Choroid plexus epithelial cell (primary cell): ENCODE measurements around the gene ERFE.

Source experiments
- DNase-seq: peaks from one replicate; pipeline ENCODE4 v3.0.0-alpha.2; 2010; ENCODE audit warnings: low read depth
- H3K4me3 ChIP-seq: 2 replicates; pipeline ENCODE4 v1.5.1; 2011; ENCODE audit warnings: low read depth, mild to moderate bottlenecking, control low read depth, low read length, moderate library complexity
- TF ChIP-seq, protein P1 (sequence below): conservative IDR thresholded peaks from 2 replicates; pipeline ENCODE4 v1.5.1; 2011; ENCODE audit warnings: low read depth, mild to moderate bottlenecking, control low read depth, inconsistent platforms, low read length, moderate library complexity

The ERFE gene

DNA sequence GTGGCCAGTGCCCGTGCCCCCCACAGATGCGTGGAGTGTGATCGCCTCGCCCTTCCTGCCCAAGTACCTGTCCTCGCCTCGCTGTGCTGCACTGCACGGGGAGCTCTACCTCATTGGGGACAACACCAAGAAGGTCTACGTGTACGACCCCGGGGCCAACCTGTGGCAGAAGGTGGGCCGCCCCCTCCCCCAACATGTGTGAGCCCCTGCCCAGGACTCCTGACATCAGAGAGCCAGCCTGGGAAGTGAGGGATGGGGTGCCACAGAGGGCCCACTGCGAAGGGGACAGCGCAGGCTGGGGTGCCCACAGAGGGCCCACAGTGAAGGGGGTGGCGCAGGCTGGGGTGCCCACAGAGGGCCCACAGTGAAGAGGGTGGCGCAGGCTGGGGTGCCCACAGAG, 9.8 kb upstream of the ERFE start:
- H3K4me3 ChIP-seq = no peak overlapping the region
- DNase-seq = no peak
- TF ChIP-seq, protein P1, sequence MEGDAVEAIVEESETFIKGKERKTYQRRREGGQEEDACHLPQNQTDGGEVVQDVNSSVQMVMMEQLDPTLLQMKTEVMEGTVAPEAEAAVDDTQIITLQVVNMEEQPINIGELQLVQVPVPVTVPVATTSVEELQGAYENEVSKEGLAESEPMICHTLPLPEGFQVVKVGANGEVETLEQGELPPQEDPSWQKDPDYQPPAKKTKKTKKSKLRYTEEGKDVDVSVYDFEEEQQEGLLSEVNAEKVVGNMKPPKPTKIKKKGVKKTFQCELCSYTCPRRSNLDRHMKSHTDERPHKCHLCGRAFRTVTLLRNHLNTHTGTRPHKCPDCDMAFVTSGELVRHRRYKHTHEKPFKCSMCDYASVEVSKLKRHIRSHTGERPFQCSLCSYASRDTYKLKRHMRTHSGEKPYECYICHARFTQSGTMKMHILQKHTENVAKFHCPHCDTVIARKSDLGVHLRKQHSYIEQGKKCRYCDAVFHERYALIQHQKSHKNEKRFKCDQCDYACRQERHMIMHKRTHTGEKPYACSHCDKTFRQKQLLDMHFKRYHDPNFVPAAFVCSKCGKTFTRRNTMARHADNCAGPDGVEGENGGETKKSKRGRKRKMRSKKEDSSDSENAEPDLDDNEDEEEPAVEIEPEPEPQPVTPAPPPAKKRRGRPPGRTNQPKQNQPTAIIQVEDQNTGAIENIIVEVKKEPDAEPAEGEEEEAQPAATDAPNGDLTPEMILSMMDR = no peak

DNA sequence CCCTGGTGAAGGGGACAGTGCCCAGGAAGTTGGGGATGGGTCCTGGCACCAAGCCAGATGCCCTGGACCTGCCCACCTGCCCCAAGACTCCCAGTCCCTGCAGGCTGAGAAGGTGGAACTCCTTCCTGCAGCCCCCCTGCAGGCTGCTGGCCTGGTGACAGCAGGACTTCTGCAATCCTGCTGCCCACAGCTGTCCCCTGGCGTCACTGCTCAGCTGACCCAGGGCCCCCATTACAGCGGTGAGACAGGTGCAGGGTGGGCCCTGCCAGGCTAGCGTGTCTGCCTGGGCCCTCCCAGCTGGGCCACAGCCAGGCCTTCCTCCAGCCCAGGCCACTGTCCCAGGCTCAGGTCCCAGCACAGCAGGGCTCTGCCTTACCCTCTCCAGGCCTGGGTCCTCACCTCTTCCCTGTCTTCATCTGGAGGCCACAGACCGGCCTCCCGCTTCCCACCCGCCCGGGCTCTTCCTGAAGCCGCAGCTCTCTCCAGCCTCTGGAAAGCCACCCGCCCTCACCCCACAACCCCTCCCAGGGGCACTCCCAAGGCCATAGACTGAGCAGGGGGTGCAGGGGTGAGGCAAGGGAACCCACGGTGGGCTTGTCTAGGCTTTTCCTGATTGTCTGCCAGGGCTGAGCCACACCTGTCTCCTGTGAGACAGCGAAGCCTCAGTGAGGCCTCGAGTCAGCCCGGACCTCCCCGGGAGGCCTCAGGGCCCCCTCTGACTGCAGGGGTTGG, 8.8 kb upstream of the ERFE start:
- DNase-seq = no peak
- TF ChIP-seq, protein P1 = no peak
- H3K4me3 ChIP-seq = no peak overlapping the region

DNA sequence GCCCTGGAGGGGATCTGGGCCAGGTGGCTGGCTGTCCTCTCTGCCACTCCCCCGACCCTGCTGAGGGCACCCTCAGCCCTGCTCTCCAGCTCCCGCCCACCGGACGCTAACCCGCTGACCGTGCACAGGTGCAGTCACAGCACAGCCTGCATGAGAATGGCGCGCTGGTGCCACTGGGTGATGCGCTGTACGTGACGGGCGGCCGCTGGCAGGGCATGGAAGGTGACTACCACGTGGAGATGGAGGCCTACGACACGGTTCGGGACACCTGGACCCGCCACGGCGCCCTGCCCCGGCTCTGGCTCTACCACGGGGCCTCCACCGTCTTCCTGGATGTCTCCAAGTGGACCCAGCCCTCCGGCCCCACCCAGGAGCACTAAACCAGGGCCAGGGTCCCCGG, 8.1 kb upstream of the ERFE start:
- no peak for DNase-seq
- TF ChIP-seq, protein P1 = no peak
- no peak overlapping the region for H3K4me3 ChIP-seq

DNA sequence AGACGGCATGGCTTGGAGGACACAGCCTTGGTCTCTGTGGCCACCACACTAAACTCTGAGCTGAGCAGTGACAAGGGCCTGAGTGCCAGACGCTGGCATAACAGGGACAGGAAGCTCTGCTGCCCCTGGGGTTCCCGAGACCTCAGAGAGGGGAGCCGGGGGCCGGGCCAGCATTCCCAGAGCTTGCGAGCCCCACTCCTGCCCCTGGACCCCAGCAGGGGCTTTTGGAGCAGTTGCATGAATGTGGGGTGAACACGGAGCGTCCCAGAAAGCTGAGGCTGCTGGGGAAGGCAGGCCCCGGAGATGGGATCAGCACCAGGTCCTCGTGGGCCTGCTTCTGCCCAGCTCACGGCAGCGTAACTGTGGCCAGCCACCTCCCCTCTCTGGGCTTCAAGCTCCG, 7.6 kb upstream of the ERFE start:
- TF ChIP-seq, protein P1 = no peak
- DNase-seq = no peak
- H3K4me3 ChIP-seq = no peak overlapping the region

DNA sequence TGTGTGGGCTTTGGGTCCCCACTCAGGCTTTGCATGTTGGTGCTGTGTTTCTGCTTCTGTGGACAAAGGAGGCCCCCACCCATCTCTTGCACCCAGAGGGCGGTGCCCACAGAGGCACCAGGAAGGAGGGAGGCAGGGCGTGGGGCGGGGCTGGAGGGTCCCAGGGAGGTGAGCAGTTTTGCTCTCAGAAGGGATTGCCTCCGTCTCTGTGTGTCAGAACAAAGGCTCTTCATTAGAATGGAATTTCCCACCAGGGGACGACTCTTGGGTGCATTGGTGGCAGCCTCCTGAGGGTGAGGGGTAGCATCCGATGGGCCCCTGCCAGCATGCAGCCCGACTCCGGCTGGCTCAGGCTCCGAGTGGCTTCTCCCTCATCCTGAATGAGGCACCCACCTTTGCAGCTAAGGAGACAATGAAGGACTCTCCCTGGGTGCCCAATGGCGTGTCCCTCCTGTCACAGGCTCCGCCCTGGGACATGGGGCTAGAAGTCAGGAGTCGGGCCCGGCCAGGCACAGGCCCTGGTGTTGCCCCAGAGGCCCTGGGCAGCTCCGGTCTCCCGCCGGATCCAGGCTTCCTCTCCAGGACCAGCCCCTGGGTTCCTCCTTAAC, 7.0 kb upstream of the ERFE start:
- TF ChIP-seq, protein P1 = no peak
- no peak overlapping the region for H3K4me3 ChIP-seq
- no peak for DNase-seq

DNA sequence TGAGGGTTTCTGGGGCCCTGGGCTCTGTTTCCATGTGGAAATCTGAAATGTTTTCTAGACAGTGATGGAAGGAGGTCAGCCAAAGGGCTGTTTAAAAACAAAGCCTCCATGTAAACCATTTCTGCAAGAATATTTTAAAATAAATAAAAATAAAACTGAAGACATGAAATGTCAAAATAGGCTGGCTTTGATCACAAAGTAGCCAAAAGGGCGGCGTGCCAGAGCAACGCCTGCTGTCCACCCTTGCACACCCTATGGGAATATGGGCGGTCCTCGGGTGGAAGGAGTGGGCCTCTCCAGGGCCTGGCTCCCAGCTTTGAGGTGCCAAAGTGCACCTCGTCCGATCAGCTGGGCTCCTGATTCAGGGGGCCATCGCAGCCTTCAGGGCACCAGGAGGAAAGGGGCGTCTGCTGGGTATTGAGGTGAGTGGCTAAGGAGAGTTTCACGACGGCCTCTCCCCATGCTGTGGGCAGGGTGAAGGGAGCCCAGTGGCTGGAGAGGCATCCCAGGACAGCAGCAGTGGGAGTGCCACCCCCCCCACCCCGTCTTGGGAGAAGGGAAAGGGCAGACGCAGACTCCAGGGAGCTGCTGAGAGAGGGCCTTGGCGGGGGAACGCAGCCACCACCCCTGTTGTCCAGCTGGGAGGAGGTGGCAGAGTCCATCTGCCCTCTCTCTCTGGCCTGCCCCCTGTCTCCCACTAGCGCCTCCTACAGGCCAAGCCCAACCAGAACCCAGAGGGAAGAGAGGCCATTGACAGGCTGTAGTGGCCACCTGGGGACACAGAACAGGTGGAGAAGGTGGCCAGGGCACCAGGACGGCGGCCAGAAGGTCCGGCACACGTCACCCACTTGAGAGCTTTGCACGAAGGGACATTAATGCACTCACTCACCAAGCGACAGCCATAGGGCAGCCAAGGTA, 5.7 kb upstream of the ERFE start:
- no peak overlapping the region for H3K4me3 ChIP-seq
- TF ChIP-seq, protein P1 = no peak
- DNase-seq = no peak
